ENCODE data around the gene TMEM184A.

Gene TMEM184A

DNA sequence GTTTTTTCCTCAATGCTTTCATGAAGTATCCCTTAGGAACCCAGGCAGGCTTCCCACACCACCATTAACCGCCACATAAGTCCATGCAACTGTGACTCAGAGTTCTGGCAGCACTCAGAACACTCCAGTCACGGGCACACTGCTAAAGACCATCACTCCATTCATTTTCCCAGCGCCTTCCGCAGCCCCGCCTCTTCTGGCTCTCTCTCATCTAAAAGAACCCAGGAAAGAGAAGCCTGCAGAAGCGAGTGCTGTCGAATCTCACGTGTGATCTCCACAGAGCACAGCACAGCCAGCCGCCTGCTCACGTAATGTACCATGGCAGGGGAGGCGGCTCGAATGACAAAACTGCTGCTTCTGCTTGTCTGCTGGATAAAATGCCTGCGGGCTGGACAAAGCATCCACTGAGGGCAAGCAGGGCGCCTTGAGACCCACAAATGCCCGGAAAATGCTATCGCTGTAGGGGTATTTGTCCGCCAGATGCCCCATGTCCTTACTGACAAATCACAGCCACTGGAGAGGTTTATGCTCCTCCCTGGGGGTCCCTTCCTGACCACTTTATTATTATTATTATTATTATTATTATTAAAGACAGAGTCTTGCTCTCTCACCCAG lies 12.0 kb upstream of the TMEM184A start:
- DNase-seq (ENCODE audit: low spot score), result no peak

DNA sequence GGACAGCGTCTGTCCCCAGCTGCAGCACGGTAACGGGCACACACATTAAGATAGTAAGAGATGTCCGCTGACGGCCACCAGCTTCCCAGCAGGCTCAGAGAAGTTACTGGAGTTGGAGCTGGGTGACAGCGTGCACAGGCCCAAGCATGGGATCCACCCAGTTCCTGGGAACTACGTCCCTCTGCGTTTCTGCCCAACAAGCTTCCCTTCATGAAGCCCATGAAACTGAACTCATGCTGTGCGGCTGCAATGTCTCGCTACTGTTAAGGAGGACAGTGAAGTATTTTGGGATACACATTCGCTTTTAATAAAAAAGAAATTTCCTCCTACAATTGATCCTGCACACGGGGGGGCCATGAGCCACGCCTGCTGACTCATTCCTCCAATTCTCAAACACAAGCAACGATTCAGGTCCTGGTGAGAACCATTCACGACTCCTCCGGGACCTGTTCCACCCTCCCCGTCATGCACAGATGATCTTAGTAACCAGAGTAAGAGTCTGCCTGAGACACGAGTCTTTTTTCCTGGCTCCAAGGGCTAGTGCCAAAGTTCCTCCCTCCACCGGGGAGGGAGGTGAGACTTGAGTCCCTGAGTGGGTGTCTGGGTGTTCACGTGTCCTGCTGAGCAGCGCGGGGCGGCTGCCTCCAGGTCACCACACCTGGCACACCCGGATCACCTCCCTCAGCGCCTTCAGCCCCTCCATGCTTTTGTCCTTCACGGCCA lies 11.2 kb upstream of the TMEM184A start:
- DNase-seq (ENCODE audit: low spot score), result peak; percentile 46

DNA sequence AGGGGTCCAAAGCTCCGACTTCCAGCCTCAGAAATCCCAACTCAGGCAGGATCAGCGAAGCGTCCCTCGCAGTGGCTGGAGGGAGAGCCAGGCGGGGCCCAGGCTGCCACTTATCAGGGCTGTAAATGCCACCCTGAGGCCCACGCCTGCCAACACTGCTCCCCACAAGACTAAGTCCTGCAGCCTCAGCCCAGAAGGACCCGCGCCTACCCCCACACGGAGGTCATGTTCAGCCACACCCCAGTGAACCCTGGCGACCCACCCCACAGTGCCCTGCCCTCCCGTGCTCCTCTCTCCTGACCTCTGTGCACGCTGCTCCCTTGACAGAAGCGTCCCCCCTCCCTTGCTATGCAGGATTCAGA lies 10.7 kb upstream of the TMEM184A start:
- no peak for DNase-seq (ENCODE audit: low spot score)

GRCh38 chr7:1564603-1565022 lies 8.6 kb upstream of the TMEM184A start:
- no peak for DNase-seq (ENCODE audit: low spot score)

DNA sequence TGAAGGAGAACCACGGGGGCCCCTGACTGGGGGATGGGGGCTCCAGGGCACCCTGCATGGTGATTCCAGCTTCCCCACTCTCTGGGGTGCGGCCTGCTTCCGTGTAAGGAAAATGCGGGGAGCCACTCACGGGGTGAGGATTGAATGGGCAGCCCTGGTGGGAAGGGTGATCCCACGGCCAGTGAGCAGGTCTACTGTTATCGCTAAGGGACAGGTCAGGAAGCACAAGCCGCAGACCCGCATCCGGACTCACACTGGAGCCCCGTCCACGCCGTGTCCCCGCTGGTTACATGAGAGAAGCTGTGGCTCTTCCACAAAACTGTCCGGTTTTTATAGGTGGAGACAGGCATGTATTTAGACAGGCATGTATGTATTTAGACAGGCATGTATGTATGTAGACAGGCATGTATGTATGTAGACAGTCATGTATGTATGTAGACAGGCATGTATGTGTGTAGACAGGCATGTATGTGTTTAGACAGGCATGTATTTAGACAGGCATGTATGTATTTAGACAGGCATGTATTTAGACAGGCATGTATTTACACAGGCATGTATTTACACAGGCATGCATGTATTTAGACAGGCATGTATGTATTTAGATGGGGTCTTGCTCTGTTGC lies 8.1 kb upstream of the TMEM184A start:
- DNase-seq (ENCODE audit: low spot score), result no peak

- no peak for DNase-seq (ENCODE audit: low spot score)
These were observed 6.6 kb upstream of the TMEM184A start for GRCh38 chr7:1562597-1563051.

DNA sequence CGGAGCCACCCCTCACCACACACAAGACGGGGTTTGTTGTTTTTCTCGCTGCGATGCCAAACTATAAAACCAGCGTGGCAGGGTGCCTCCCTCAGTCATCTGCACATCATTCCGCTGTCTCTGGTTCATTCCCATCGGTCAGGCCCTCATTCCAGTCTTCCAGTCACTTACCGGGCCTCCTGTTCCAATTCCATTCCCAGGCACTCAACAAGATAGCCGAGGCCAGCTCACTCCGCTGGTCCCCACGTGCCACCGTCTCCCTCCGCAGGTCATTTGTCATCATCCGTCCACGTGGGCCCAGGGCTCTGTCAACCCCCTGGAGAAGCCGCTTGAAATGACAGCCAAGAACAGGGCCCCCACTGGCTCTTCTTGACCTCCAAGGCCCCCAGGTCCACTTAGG lies 6.1 kb upstream of the TMEM184A start:
- DNase-seq (ENCODE audit: low spot score), result no peak

GRCh38 chr7:1561036-1561940 lies 5.3 kb upstream of the TMEM184A start:
- no peak for DNase-seq (ENCODE audit: low spot score)

- DNase-seq (ENCODE audit: low spot score), result no peak
These were observed 4.6 kb upstream of the TMEM184A start for GRCh38 chr7:1560620-1561031.

DNA sequence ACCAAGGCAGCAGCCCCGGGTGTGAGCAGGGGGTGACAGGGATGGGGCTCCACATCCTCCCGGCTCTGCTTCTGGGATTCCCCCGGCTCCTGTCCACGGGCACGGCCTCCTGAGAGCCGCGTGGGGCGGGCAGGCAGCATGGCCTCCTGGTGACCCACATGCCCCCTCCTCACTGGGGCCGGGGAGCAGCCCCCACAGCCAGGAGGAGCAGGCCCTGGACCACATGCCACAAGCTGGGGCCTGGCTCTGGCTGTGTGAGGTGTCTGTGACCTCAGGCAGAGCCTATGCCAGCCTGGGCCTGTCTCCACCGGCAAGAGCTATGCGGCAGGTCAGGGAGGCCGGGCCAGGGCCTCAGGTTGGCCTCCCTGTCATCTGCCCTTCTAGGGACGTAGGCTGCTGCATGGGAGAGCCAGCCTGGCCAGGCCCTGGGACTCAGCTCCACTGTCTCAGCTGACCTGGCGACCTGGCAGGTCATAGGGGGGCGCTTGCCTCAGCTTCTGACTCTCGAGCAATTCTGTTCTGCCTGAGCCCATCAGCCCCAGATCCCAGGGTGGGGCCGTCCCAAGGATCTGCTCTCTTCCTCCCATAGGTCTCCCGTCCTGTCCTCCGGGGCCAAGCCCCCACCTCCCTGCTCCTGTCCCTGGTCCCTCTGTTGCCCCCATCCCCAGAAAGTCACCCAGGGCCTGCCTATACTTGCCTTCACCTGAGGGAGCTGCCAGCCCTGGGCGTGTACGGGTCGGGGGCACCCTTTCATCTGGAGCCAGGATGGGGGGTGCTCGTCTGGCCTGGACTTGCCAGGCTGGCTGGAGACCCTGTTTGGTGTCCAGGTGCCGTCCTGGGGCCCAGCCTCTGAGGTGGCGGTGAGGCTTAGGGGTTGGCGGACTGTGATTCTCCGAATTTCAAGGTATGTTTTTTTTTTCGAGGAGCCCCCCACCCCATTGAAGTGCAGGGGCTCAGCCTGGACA lies 3.9 kb upstream of the TMEM184A start:
- no peak for DNase-seq (ENCODE audit: low spot score)

DNA sequence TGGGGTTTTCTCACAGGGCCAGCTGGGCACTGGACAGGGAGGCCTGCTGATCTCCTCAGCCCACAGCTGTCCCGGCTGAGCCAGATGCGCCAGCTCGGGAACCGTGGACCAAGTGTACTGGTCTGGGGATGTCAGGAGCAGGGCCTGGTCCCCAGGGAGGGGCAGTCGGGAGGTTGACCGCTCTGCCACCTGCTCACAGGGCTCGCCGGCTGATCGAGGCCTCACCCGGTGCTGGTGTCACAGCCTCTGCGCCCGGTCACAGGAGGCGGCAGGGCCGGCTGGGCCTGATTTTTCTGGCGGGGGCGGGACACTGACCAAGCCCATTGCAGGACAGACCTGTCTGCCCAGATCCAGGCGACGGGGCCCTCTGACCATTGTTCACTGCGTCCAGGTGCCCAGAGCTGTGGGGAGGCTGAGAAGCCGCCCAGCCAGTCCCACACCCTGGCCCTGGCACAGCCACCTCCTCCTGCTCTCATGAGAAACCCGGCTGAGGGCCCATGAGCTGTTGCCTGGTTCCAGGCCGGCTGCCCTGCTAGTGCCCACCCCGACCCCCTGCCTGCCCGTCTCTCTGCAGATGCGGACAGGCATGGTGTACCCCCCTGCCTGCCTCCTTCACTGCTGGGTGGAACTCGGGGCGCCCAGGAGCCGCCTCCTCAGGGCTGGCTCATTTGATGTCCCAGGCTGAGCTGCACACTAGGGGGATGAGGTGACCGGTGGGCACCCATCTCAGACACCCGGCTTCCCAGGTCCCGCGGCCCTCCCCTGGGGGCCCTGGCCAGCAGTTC lies 3.0 kb upstream of the TMEM184A start:
- DNase-seq (ENCODE audit: low spot score), result no peak

DNA sequence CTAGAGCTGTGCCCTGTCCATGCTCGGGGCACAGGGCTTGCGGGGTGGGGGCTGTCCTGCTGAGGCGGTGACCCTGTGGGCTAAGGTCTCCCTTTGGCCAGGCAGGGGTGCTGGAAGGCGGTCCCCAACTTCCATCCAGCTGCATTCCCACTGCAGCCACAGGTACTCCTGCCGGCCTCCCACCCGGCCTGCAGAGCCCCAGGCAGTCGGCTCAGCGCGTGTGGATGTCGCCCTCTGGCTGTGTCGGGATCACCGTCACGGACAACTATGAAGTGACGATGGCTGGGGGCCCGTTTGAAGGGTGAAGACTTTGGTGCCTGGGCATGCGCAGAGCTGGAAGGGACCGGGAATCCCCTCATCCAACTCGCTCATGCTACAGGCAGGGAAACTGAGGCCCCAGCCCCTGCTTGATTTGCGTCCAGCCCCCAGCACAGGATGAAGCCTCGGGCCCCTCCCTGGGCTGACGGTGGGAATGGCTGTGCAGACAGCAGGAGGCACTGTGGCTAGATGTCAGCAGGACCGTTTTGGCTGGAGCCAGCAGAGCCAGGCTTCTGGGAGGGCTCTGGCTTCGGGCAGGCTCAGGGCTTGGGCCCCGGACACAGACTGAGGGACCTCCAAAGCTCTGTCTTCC lies 2.3 kb upstream of the TMEM184A start:
- no peak for DNase-seq (ENCODE audit: low spot score)

GRCh38 chr7:1557771-1558170 lies 1.8 kb upstream of the TMEM184A start:
- no peak for DNase-seq (ENCODE audit: low spot score)

DNA sequence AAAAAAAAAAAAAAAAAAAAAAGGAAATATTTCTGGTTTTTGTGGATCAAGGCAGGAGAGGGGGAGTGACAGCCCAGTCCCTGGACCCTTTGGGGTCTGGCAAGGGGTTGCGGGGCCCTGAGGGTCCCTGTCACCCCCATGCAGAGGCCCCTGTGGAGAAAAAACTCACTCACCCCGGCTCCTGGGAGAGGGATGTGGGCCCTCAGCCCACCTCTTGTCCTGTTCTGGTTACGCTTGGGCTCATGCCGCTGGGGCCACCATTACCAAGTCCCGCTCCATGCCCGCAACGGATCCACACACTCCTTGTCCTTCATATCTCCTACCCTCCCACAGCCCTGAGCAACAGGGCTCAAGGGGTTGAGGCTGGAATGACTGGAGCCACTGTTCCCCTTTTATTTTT lies 1.0 kb upstream of the TMEM184A start:
- DNase-seq (ENCODE audit: low spot score), result no peak

- no peak for DNase-seq (ENCODE audit: low spot score)
These were observed 776 bp downstream of the TMEM184A start for GRCh38 chr7:1555046-1555812.

- no peak for DNase-seq (ENCODE audit: low spot score)
These were observed 1.5 kb downstream of the TMEM184A start for GRCh38 chr7:1554333-1555045.

GRCh38 chr7:1553512-1554210 lies 2.3 kb downstream of the TMEM184A start:
- DNase-seq (ENCODE audit: low spot score), result no peak

GRCh38 chr7:1552200-1552599 lies 3.8 kb downstream of the TMEM184A start:
- DNase-seq (ENCODE audit: low spot score), result no peak

Data from putamen (tissue), 1 donor.